GM18508 (cell line): ENCODE results near the gene IGSF8.

Experiments used
- ATAC-seq: cut with Tn5 transposase; IDR thresholded peaks from one replicate; pipeline ENCODE4 v1.9.1; 2021; ENCODE audit warnings: moderate number of reproducible peaks; ENCODE audit not compliant: insufficient read depth, unreplicated experiment

The IGSF8 gene, protein sequence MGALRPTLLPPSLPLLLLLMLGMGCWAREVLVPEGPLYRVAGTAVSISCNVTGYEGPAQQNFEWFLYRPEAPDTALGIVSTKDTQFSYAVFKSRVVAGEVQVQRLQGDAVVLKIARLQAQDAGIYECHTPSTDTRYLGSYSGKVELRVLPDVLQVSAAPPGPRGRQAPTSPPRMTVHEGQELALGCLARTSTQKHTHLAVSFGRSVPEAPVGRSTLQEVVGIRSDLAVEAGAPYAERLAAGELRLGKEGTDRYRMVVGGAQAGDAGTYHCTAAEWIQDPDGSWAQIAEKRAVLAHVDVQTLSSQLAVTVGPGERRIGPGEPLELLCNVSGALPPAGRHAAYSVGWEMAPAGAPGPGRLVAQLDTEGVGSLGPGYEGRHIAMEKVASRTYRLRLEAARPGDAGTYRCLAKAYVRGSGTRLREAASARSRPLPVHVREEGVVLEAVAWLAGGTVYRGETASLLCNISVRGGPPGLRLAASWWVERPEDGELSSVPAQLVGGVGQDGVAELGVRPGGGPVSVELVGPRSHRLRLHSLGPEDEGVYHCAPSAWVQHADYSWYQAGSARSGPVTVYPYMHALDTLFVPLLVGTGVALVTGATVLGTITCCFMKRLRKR

DNA sequence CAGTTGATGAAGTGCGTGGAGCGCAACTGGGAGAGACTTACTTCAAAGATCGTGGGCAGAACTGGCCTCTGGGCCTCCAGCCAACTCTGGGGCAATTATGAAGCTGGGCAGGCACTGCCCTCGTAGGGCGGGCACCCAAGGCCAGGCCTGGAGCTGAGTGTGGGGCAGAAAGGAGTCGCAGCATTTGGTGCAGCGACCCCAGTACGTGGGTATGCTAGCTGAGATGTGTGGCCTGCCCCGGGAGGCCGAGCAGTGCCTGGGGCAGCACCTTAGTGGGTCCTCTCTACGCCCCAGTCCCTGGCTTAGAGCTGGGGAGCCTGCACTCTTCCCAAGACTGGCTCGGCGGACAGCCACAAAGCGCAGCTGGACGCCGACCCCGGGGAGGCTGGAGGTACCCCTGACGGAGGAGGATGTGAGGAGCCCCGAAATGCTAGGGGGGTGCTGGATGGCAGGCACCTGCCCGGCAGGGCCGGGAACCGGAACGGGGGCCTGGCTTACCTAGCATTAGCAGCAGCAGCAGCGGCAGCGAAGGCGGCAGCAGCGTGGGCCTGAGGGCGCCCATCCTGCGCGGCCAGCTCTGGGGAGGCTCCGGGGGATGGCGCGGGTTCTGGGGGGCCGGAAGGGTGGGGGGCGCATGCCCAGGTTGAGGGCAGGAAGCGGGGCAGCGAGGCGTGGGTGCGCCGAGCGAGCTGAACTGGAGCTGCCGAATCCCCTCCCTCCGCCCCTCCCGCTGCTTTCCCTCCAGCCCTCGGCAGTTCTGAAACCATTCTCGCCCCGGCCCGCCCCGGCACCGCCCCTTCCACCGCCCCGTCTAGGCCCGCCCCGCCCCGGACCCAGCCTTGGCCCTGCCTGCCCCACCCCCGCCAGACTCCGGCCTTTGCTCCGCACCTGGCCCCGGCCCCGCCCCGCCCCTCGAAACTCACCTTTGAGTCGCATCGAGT is at the start of gene IGSF8:
TSS of gene IGSF8 (minus strand) at position 709 of the 941 bp plus-strand sequence. CDS start at position 562, 147 bp downstream.
- no peak for ATAC-seq

DNA sequence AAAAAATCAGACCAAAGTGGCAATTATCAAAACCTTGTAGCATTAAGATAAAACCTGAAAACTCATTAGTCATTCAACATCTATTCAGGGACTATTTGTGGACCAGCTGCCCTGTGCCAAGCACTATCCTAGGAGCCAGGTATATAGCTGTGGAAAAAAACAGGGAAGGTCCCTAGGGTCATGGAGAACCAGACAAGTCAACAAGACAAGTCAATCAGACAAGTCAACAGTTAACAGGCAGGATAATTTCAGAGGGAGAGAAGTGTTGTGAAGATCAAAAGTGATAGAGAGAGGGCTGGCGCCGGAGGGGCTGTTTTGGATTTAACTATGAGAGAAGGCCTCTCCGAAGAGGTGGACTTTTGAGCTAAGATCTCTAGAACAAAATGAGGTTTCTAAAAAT is 49.7 kb upstream of the IGSF8 start:
- no peak for ATAC-seq

DNA sequence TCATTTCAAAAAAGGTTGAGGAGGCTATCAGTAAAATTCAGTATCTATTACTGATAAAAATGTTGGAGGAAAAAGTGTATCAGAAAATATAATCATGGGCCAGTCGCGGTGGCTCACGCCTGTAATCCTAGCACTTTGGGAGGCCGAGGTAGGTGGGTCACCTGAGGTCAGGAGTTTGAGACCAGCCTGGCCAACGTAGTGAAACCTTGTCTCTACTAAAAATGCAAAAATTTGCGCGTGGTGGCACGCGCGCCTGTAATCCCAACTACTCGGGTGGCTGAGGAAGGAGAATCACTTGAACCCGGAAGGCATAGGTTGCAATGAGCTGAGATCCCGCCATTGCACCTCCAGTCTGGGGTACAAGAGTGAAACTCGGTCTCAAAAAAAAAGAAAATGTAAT is 47.7 kb upstream of the IGSF8 start:
- no peak for ATAC-seq

DNA sequence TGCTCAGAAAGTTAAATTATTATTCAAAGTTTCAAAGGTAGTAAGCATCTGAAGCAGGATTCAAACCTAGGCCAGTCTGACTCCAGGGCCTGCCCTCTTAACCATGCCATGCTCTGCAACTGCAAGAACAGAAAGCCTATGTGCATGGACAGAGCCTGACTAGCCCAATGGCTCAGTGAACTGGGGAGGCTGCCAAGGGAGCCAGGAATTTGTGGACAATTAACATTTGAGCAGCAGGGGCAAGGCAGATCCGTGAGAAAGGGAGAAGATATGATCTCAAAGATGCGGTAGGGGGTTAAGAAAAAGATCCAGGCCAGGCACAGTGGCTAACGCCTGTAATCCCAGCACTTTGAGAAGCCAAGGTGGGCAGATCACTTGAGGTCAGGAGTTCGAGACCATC is 46.5 kb upstream of the IGSF8 start:
- no peak for ATAC-seq

DNA sequence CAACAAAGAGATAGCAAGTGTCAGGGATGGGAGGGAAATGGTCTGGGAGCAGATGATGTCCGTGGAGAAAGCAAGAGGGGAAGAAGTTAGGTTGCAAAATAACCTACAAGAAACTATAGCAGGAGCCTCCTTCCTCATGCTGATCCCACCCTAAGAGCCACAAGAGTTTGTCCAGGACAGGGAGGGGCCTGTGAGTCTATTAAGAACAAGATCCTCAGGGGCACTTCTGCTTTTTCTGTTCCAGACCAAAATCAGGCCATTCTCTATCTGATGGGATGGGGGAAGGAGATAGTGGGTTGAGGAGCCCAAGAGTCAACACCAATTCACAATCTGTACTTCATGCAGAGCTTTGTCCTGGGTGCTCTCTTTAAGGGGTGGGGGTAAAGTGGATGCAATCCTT is 45.3 kb upstream of the IGSF8 start:
- no peak for ATAC-seq

DNA sequence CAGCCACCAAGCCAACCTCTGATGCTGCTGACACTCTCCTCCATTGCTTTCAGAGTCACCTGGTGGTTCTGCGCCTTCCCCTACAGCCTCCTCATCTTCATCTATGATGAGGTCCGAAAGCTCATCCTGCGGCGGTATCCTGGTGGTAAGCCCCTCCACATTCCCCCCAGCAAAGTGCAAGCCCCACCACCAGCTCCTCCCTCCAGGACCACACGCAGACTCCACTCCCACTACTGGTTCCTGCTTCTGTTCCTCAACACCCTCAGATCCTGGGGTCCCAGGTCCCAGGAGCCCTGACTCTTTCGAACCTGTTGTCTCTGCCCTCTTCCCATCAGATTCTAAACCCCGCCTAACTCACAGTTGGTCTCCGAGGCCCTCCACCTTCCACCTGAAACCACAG is 41.4 kb upstream of the IGSF8 start:
- no peak for ATAC-seq

DNA sequence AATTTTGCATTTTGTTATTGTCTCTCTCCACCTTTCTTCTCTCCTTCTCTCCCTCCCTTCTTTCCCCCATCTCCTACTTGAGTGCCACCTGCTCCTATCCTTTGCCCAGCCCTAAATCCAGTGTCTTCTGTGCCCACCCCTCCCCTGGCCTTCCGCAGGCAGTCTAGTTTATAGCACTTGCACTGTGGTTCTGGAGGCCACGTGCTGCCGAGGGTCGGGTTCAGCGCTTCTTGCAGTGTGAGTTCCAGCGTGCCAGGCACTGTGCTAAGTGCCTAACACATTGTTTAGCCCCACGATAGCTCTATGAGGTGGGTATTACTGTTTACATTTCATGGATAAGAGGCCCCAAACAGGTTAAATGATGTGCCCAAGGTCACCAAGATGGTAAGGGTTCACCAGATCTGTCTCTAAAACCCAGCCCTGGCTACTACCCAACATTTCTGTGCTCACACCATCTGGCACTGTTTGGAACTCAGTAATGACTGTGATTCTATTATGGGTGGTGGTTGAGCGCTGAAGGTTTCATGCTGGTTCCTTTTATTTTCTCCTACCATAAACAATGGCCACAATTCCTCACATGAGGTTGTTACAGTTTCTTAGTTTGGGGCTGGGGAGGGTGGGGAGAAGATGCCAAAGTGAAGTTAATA is 38.9 kb upstream of the IGSF8 start:
- no peak for ATAC-seq

DNA sequence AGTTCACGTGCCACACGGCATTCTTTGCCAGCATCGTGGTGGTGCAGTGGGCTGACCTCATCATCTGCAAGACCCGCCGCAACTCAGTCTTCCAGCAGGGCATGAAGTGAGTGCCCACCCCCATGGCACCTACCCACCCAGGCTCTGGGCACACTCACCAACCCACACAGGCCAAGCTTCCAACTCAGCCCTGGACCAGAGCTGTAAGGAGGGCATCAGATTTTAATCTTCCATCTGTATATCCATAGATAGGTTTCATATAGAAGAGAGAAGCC is 38.4 kb upstream of the IGSF8 start:
- no peak for ATAC-seq

DNA sequence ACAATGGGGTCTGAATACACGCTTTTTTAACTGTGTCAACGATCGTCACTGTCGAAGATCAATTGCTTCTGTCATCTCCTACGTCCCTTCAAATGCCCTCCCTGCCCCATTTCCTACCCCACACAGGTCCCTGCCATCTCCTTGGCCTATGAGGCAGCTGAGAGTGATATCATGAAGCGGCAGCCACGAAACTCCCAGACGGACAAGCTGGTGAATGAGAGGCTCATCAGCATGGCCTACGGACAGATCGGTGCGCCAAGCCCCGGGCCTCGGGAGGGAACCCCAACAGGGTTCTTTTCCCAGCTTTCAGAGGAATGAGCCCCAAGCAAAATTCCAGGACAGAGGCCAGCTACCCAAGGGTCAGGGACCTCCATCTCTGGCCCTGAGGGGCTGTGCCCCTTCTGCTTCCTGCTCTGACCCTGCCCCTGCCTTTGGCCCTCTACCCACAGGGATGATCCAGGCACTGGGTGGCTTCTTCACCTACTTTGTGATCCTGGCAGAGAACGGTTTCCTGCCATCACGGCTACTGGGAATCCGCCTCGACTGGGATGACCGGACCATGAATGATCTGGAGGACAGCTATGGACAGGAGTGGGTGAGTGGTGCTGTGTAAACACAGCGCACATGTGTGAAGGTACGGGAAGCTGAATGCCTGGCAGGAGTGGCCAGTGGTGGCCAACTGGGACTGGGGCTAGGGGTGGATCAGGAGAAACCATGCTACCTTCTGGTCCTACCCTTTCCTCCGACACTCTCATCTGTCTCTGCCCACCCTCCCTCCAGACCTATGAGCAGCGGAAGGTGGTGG is 37.9 kb upstream of the IGSF8 start:
- no peak for ATAC-seq

DNA sequence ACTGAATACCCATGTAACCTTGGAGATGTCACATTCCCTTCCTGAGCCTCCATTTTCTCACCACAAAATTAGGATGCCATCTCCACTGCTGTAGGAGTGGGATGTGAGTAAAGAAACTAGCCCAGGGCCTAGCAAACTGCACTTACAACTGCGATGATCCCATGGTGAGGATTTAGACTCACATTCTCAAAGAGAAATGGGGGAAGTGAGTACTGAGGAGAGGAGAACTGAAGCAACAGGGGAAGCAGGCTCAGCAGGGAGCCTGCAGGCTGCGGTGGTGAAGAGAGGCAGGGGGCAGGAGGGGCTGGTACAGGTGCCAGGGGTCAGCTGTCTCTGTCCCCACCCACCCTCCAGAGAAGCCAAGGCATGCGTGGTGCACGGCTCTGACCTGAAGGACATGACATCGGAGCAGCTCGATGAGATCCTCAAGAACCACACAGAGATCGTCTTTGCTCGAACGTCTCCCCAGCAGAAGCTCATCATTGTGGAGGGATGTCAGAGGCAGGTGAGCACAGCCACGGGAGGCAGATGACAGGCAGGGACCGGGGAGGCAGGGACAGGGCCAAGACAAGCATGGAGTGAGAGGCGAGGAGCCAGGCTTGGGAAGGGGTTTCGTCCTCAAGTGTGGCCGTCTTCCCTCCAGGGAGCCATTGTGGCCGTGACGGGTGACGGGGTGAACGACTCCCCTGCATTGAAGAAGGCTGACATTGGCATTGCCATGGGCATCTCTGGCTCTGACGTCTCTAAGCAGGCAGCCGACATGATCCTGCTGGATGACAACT is 36.6 kb upstream of the IGSF8 start:
- ATAC-seq: no peak

DNA sequence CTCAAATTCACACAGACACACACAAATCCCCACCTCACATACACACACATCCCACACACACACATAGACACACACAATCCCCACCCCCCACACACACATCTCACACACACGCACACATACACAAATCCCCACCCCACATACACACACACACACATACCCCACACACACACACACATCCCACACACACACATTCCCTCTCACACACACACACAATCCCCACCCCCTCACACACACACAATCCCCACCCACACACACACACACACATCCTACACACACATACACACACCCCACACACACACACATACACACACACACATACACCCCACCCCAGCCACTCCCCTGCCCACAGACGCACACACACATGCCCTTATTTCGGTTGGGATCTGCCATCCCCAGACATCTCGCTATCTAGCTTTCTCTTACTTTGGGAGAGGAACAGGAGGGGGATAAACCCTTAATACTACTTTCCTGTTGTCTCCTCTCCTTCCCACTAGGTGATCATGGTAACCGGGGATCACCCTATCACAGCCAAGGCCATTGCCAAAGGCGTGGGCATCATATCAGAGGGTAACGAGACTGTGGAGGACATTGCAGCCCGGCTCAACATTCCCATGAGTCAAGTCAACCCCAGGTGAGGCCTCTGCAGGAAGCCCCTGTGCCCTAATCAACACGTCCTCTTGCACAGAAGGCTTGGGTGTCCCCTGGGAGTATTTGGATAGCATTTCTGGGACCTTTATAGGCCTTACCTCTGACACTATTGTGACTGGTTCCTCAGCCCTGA is 35.8 kb upstream of the IGSF8 start:
- no peak for ATAC-seq

DNA sequence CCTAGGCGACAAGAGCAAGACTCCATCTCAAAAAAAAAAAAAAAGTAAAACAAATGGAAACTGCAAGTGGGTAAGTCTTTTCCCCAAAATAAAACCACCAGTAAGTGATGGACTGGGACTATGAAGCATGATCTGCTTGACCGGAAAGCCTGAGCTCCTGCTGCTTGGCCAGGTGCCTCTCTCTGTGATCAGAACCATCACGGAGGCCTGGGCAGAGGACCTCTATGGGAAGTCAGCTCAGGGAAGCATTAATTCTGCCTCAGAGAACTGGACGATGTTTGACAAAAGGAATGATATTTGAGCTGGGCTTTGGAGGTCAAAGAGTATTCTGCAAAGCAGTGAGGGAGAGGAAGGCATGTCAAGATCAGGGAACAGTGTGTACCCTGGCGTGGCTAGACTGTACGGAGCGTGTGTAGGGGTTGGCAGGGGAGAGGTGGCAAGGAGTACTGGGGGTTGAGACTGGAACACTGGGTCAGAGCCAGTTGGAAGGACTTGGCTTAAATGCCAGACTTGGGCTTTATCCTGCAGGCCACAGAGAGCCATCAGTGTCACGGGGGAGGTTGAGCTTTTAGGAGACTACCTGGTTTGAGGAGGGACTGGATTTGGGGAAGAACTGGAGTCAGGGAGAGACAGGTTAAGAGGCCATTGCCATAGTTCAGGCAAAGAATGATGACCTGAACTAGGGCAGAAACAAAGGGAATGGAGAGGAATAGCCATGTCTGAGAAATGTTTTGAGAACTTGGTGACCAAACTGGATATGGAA is 33.6 kb upstream of the IGSF8 start:
- ATAC-seq: no peak

DNA sequence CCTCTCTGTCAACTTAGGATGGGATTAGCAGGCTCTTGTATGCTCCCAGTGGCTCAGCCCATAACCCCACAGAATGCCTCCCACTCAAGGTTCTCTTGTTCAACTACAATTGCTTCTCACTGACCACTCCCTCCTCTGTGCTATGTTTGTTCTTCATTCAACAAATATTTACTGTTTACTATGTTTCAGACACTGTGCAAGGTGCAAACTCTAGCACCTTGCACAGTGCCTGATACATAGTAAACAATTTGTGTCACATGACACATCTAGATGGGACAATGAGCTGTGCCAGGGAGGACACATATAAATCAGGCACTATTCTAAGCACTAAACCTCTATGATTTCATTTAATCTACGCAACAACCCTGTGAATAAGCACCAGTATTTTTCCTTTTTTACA is 32.5 kb upstream of the IGSF8 start:
- ATAC-seq: no peak

DNA sequence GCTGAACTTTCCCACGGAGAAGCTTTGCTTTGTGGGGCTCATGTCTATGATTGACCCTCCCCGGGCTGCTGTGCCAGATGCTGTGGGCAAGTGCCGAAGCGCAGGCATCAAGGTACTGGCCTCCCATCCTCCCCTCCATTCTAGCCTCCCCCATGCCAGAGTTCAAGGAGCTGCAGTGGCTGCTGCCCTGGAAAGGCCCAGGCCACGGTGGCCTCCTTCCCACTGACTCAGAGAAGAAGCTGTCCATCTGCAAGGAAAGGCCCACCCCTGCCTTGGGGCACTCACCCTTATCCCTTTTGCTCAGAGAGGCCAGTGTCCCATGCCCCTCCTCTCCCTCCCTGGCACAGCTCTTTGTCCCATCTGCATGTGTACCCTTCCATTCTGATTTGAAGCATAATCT is 32.1 kb upstream of the IGSF8 start:
- no peak for ATAC-seq

DNA sequence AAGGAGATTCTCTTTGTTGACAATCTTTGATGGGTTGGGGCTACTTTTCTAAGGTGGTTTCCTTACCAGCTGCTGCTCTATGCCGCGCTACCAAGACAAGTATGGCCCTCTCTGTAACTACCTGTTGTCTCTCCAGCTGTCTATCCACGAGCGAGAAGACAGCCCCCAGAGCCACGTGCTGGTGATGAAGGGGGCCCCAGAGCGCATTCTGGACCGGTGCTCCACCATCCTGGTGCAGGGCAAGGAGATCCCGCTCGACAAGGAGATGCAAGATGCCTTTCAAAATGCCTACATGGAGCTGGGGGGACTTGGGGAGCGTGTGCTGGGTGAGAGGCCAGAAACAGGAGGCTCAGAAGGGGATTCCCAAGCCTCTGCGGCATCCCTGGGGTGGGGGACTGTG is 31.5 kb upstream of the IGSF8 start:
- no peak for ATAC-seq

DNA sequence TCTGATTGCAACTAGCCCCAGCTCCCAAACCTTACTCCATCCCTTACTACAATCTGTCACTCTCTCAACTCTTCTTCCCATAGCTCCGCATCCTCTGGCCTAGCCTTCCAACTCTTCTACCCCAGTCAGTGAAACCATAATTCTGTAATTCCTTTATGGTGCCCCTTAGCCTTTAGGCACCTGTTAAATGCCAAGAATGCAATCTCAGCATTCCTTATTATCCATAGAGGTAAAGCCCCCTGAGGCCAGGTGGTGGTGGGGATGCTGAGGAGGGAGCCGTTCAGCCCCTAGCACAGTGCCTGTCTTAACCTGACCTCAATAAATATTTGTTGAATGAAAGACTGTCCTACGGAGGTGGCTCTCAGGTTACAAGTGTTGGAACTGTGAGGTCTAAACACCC is 31.1 kb upstream of the IGSF8 start:
- ATAC-seq: no peak

DNA sequence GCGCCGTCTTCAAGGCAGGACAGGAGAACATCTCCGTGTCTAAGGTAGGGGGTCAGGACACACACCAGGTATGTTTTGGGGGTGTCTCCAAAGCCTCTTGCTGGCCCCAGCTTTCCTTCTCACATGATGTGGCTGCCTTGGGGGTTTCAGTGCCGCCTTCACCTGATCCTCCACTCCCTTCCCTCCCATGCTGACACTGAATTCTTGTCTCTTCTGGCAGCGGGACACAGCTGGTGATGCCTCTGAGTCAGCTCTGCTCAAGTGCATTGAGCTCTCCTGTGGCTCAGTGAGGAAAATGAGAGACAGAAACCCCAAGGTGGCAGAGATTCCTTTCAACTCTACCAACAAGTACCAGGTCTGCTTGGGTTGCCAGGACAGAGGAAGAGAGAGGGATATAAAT is 30.6 kb upstream of the IGSF8 start:
- ATAC-seq: no peak

DNA sequence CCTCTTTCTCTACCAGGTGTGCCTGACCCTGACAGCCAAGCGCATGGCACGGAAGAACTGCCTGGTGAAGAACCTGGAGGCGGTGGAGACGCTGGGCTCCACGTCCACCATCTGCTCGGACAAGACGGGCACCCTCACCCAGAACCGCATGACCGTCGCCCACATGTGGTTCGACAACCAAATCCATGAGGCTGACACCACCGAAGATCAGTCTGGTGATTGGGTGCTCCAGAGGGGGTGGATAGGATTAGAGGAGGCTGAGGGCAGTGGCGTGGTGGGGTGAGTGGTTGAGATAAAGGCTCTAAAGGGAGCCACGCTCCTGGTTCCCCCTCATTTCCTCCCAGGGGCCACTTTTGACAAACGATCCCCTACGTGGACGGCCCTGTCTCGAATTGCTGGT is 30.2 kb upstream of the IGSF8 start:
- no peak for ATAC-seq
